ENCODE measurements around the gene VWA8.
"Not testable (repeated sequence)": the region's sequence is repeated elsewhere in the genome, so short reads cannot be mapped to it uniquely, and the experiment has no call there.

The VWA8 gene

GRCh38 chr13:41802043-41802683 lies 158.7 kb downstream of the VWA8 start:
- no peak for DNase-seq

GRCh38 chr13:41791056-41791455 lies 169.9 kb downstream of the VWA8 start:
- DNase-seq, result no peak

DNA sequence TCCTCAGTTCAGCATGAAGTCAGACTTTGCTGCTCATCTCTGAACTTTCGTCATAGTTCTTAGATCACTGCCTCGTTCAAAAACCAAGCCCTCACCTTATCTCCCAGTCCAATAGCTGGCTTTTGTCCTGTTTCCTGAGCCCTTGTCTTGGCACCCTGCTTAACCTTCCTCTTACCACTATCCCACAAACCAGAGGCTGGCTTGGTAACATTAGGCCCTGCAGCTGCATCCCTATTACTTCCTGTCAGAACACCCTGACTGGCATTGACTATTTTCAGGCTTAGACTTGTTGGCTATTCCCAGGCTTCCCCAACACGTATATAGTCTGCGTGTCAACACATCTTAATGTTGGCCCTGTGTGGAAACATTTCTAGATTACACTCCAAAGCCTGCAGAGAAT lies 172.4 kb downstream of the VWA8 start:
- DNase-seq, result no peak

GRCh38 chr13:41785402-41786172 lies 175.3 kb downstream of the VWA8 start:
- DNase-seq, result no peak

DNA sequence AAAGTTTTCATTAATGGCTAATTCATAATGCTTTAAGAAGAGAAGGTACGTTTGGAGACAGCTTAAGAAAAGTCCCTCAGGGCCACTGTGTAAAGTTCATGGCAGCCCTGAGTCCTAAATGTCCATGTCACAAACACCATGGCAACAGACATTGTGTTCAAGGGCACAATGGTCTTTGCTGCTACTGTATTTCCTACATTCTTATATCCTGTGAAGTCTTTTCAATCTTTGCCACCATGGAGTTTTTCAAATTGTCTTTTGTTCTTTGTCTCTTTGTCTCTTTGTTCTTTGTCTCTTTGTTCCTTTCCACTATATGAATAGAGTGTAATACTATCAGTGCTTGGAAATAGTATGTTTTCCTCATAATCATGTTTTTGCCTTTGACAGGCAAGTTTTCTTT lies 178.8 kb downstream of the VWA8 start:
- no peak for DNase-seq

- DNase-seq, result peak; percentile 46 to 59
Observed at GRCh38 chr13:41780715-41781706, 179.9 kb downstream of the VWA8 start.

- DNase-seq, result no peak
Observed at GRCh38 chr13:41775251-41775650, 185.7 kb downstream of the VWA8 start.

DNA sequence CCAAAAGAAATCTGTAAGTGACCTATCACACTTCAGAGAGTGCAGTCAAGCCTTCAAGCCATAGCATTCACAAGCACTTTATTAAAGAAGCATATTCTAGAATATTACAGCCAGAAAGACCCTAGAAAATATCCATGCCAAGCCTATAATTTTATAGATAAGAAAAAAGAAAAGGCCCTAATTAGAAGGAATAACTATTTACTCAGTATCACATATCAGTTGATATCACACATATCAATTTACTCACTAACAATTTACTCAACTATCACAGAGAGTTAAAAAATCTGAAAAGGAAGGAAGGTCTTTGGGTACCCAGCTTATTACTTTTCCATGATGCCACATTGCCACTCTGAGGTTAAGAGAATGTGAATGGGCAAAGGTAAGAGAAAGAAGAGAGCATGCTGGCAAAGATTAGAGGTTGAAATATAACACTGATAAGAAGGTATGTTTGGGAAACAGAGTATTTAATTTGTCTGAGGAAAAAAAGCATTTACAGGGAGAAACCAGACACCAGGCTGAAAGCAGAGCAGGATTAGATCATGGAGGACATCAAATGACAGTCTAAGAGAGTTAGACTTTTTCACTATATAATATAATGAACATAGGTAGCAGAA lies 186.2 kb downstream of the VWA8 start:
- no peak for DNase-seq

DNA sequence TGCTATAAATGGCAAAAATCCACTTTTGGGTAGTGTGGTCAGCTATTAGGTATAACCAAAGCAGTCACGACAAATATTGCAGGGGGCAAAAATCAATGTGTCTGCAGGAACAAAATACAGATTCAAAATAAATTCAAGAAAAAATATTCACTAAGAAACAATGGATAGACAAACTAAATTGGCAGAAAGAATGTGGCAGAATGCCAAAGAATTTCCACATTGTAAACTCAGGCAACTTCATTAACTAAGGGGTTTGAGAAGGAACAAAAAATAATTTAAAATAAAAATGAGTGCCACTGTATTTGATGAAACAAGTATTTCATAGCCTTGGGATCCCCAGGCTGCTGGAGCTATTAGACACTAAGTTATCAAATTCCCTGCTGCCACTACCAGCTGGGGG lies 193.1 kb downstream of the VWA8 start:
- DNase-seq, result no peak

GRCh38 chr13:41766439-41766838 lies 194.5 kb downstream of the VWA8 start:
- DNase-seq, result no peak

- DNase-seq, result no peak
Observed at GRCh38 chr13:41765813-41766212, 195.1 kb downstream of the VWA8 start.

GRCh38 chr13:41765020-41765419 lies 195.9 kb downstream of the VWA8 start:
- DNase-seq, result no peak

GRCh38 chr13:41764558-41764957 lies 196.4 kb downstream of the VWA8 start:
- DNase-seq, result no peak

DNA sequence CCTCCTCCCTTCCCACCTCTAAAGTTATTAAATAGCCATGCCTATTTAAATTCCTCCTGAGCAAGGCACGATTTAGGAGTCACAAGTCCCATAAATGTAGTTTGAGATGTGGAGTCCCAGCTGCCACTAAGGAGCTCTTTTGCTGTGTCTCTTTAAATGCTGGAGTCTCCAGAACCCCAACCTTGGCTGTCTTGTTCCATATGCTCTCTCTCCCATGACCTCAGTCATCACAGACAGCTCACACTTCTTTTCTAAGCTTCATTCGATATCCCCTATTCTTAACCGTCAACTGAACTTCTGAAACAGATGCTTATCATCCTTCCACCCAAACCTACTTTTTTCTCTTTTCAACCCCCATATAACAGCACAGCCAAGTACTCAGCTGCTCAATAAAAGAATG lies 197.1 kb downstream of the VWA8 start:
- DNase-seq, result no peak

- no peak for DNase-seq
Observed at GRCh38 chr13:41762796-41763195, 198.1 kb downstream of the VWA8 start.

GRCh38 chr13:41756198-41756880 lies 204.6 kb downstream of the VWA8 start:
- peak; percentile 31 to 54 for DNase-seq

GRCh38 chr13:41751734-41752445 lies 209.0 kb downstream of the VWA8 start:
- no peak for DNase-seq

DNA sequence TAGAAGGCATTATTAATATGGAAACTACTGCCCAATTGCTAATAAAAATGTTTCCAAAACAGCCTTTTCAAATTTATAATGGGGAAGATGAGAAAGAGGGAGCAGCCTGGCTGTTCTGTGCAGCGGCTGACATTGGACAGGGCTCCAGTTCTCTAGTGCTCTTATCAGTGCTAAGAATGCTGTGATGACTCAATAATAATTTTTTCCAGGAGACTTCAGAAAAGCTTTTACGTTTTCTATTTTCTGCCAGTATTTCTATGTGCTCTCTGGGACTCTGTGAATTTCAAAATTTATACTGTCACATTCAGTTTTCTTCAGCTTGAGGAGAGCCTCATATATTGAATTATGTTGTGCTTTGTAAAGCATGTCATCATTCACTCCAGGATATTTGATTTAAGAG lies 209.6 kb downstream of the VWA8 start:
- no peak for DNase-seq

GRCh38 chr13:41746259-41746658 lies 214.7 kb downstream of the VWA8 start:
- DNase-seq, result no peak

GRCh38 chr13:41745496-41745895 lies 215.4 kb downstream of the VWA8 start:
- not testable (repeated sequence) for DNase-seq

- no peak for DNase-seq
Observed at GRCh38 chr13:41742917-41743552, 217.9 kb downstream of the VWA8 start.
